ENCODE data around the gene NKG7.

The NKG7 gene

GRCh38 chr19:51367565-51368365, 4.7 kb downstream of the NKG7 start:
- in situ Hi-C loops (cut with MboI; ENCODE audit: low sequenced_read_pairs, unreplicated experiment) = no loop called here
- TF ChIP-seq CTCF (IDR thresholded peaks at IDR 0.05; ENCODE audit: borderline replicate concordance, control extremely low read depth, extremely low read depth, insufficient read depth, missing control alignments) = no peak
- peak; percentile 99 for DNase-seq (ENCODE audit: low spot score)

- no peak for DNase-seq (ENCODE audit: low spot score)
- in situ Hi-C loops (cut with MboI; ENCODE audit: low sequenced_read_pairs, unreplicated experiment) = no loop called here
- no peak for TF ChIP-seq CTCF (IDR thresholded peaks at IDR 0.05; ENCODE audit: borderline replicate concordance, control extremely low read depth, extremely low read depth, insufficient read depth, missing control alignments)
Observed at GRCh38 chr19:51367255-51367564, 5.2 kb downstream of the NKG7 start.

GRCh38 chr19:51366389-51367254, 5.8 kb downstream of the NKG7 start:
- no peak for TF ChIP-seq CTCF (IDR thresholded peaks at IDR 0.05; ENCODE audit: borderline replicate concordance, control extremely low read depth, extremely low read depth, insufficient read depth, missing control alignments)
- peak; percentile 97 for DNase-seq (ENCODE audit: low spot score)
- in situ Hi-C loops (cut with MboI; ENCODE audit: low sequenced_read_pairs, unreplicated experiment) = no loop called here

GRCh38 chr19:51365965-51366388, 6.5 kb downstream of the NKG7 start, which contains the start of gene ETFB:
TSS of gene ETFB (minus strand) at chr19:51366388. CDS start at chr19:51366326, 62 bp downstream.
- DNase-seq (ENCODE audit: low spot score) = no peak
- no peak for TF ChIP-seq CTCF (IDR thresholded peaks at IDR 0.05; ENCODE audit: borderline replicate concordance, control extremely low read depth, extremely low read depth, insufficient read depth, missing control alignments)
- in situ Hi-C loops (cut with MboI; ENCODE audit: low sequenced_read_pairs, unreplicated experiment) = no loop called here

GRCh38 chr19:51365211-51365964, 7.1 kb downstream of the NKG7 start:
- in situ Hi-C loops (cut with MboI; ENCODE audit: low sequenced_read_pairs, unreplicated experiment) = no loop called here
- DNase-seq (ENCODE audit: low spot score) = no peak
- TF ChIP-seq CTCF (IDR thresholded peaks at IDR 0.05; ENCODE audit: borderline replicate concordance, control extremely low read depth, extremely low read depth, insufficient read depth, missing control alignments) = no peak

All from GM13976 (cell line).